Fibroblast of lung (primary cell): ENCODE results near the gene CHCHD1.

Experiments used
- EZH2 ChIP-seq: IDR thresholded peaks from 2 replicates; pipeline ENCODE4 v1.5.1; 2012; ENCODE audit warnings: low read length, control low read depth, mild to moderate bottlenecking; ENCODE audit errors: missing control alignments
- TF ChIP-seq, protein P1 (sequence below), 2 donors: IDR thresholded peaks in 1 of 2; conservative IDR thresholded peaks in 1 of 2; 1 replicate in 1 of 2; 2 replicates in 1 of 2; pipeline ENCODE4 v1.5.1; 2011 to 2012; ENCODE audit warnings: low read length in 2 of 2, control low read depth in 1 of 2, inconsistent platforms in 1 of 2, low read depth in 1 of 2, mild to moderate bottlenecking in 1 of 2

DNA sequence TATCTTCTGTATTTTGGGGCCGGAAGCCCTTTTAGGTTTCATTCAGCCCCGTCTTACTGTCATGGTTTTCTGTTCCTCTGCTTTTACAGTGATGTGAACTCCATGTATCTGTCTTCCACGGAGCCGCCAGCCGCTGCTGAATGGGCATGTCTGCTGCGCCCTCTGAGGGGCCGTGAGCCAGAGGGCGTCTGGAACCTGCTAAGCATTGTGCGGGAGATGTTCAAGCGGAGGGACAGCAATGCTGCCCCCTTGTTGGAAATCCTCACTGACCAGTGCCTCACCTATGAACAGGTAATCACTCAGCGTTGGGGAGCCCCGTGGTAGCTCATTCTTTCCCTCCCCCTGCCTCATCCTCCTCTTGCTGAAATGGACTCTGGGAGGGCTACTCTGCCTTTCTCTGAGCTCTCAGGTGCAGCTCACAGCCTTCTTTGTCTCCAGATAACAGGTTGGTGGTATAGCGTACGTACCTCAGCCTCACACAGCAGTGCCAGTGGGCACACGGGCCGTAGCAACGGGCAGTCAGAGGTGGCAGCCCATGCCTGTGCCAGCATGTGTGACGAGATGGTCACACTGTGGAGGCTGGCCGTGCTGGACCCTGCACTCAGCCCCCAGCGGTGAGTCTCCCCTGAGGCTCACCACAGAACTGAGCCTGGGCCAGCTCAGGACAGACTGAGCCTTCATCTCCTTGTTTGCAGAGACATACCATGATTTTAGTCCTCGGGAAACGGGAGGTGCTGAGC lies 9.2 kb downstream of the CHCHD1 start:
- TF ChIP-seq, protein P1, sequence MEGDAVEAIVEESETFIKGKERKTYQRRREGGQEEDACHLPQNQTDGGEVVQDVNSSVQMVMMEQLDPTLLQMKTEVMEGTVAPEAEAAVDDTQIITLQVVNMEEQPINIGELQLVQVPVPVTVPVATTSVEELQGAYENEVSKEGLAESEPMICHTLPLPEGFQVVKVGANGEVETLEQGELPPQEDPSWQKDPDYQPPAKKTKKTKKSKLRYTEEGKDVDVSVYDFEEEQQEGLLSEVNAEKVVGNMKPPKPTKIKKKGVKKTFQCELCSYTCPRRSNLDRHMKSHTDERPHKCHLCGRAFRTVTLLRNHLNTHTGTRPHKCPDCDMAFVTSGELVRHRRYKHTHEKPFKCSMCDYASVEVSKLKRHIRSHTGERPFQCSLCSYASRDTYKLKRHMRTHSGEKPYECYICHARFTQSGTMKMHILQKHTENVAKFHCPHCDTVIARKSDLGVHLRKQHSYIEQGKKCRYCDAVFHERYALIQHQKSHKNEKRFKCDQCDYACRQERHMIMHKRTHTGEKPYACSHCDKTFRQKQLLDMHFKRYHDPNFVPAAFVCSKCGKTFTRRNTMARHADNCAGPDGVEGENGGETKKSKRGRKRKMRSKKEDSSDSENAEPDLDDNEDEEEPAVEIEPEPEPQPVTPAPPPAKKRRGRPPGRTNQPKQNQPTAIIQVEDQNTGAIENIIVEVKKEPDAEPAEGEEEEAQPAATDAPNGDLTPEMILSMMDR (conservative IDR thresholded peaks at IDR 0.05 in 1 of 2, IDR thresholded peaks at IDR 0.05 in 1 of 2; ENCODE audit: low read depth in 1 of 2, low read length in 2 of 2): no peak
- no peak for TF ChIP-seq EZH2
